HCT116 (cell line): ENCODE measurements around the gene REPS1.
"Not testable (repeated sequence)": the region's sequence is repeated elsewhere in the genome, so short reads cannot be mapped to it uniquely, and the experiment has no call there.

Source experiments
- ATF3 ChIP-seq: IDR thresholded peaks from 2 replicates; pipeline ENCODE4 v1.6.1; 2012
- CBX3 ChIP-seq: IDR thresholded peaks from 2 replicates; pipeline ENCODE4 v1.6.1; 2012; ENCODE audit warnings: low read depth
- CEBPB ChIP-seq: IDR thresholded peaks from 2 replicates; pipeline ENCODE4 v1.6.1; 2012; ENCODE audit warnings: low read depth
- ELF1 ChIP-seq: IDR thresholded peaks from 2 replicates; pipeline ENCODE4 v1.6.1; 2012; ENCODE audit warnings: low read depth, borderline replicate concordance
- EZH2 ChIP-seq: fragments of 200-600 bp; sonication (generic); IDR thresholded peaks from 2 replicates; pipeline ENCODE4 v1.6.1; 2017; ENCODE audit warnings: antibody characterized with exemption, mixed run types
- POLR2A ChIP-seq: IDR thresholded peaks from 2 replicates; pipeline ENCODE4 v1.7.0; 2011; ENCODE audit warnings: borderline replicate concordance; ENCODE audit not compliant: insufficient read depth, insufficient read length; ENCODE audit errors: extremely low read depth
- POLR2AphosphoS5 ChIP-seq: IDR thresholded peaks from 2 replicates; pipeline ENCODE4 v1.6.1; 2011; ENCODE audit warnings: mild to moderate bottlenecking, low read depth, low read length, moderate library complexity
- REST ChIP-seq: IDR thresholded peaks from 2 replicates; pipeline ENCODE4 v1.6.1; 2012; ENCODE audit warnings: low read depth
- SP1 ChIP-seq: IDR thresholded peaks from 2 replicates; pipeline ENCODE4 v1.6.1; 2012; ENCODE audit warnings: low read depth
- YY1 ChIP-seq: IDR thresholded peaks from 2 replicates; pipeline ENCODE4 v1.6.1; 2011; ENCODE audit warnings: low read length, low read depth, moderate library complexity, mild to moderate bottlenecking; ENCODE audit not compliant: insufficient replicate concordance; ENCODE audit errors: extremely low read depth
- ZFX ChIP-seq: fragments of 450-650 bp; IDR thresholded peaks from 2 replicates; pipeline ENCODE4 v1.6.1; 2017
- TF ChIP-seq, protein P1 (sequence below), 3 experiments: fragments of 200-600 bp in 1 of 3; sonication (generic) in 1 of 3; IDR thresholded peaks in 2 of 3; conservative IDR thresholded peaks in 1 of 3; 2 replicates each; pipeline ENCODE4 v1.5.1; 2012 to 2017; ENCODE audit warnings: low read depth in 2 of 3, low read length in 2 of 3, antibody characterized with exemption in 1 of 3, borderline replicate concordance in 1 of 3, control low read depth in 1 of 3, mild to moderate bottlenecking in 1 of 3, mixed read lengths in 1 of 3, mixed run types in 1 of 3, moderate library complexity in 1 of 3; ENCODE audit not compliant: insufficient read depth in 1 of 3

- not testable (repeated sequence) for TF ChIP-seq EZH2, REST, YY1, POLR2A, POLR2AphosphoS5, ZFX, CBX3, SP1, ELF1, CEBPB, ATF3
- TF ChIP-seq, protein P1, sequence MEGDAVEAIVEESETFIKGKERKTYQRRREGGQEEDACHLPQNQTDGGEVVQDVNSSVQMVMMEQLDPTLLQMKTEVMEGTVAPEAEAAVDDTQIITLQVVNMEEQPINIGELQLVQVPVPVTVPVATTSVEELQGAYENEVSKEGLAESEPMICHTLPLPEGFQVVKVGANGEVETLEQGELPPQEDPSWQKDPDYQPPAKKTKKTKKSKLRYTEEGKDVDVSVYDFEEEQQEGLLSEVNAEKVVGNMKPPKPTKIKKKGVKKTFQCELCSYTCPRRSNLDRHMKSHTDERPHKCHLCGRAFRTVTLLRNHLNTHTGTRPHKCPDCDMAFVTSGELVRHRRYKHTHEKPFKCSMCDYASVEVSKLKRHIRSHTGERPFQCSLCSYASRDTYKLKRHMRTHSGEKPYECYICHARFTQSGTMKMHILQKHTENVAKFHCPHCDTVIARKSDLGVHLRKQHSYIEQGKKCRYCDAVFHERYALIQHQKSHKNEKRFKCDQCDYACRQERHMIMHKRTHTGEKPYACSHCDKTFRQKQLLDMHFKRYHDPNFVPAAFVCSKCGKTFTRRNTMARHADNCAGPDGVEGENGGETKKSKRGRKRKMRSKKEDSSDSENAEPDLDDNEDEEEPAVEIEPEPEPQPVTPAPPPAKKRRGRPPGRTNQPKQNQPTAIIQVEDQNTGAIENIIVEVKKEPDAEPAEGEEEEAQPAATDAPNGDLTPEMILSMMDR (IDR thresholded peaks at IDR 0.05 in 2 of 3, conservative IDR thresholded peaks at IDR 0.05 in 1 of 3; ENCODE audit: borderline replicate concordance in 1 of 3, insufficient read depth in 1 of 3, low read depth in 2 of 3, low read length in 2 of 3): not testable (repeated sequence)
Measured at GRCh38 chr6:138992965-138993364, 4.9 kb upstream of the REPS1 start.
